ENCODE data around the gene ERI2.

ERI2 gene

GRCh38 chr16:20853981-20854620, 47.8 kb upstream of the ERI2 start:
- CTCF ChIA-PET, result interaction anchor here (0.7 to 2.8 kb wide), 3 partner anchors 11 to 147 kb away, joined by 3 to 7 read pairs (median 3); no protein-coding TSS in a partner anchor
- no peaks in the 10 kb centered on the region for H3K9me3 ChIP-seq (ENCODE audit: control insufficient read depth, insufficient read depth, low read depth, low read length)
- H3K36me3 ChIP-seq (ENCODE audit: control insufficient read depth in 2 of 2, insufficient read depth in 1 of 2, low read length in 2 of 2), result peaks cover 0 to 50% of the 10 kb centered on the region in 2 experiments; a peak in 1 of 3 replicates
- H3K4me1 ChIP-seq (ENCODE audit: control insufficient read depth, insufficient read depth, low read length), result no peaks in the 10 kb centered on the region
- POLR2A ChIA-PET, result interaction anchor here (0.8 kb wide), 1 partner anchor 46 kb away, joined by 3 read pairs; the partner anchor contains the start of genes DCUN1D3 and LYRM1
- no peak overlapping the region for H3K27ac ChIP-seq (ENCODE audit: extremely low read depth, low read depth, low read length)
- TF ChIP-seq ZBTB26 (tag by site-specific recombination; optimal IDR thresholded peaks at IDR 0.05), result no peak
- H3K4me3 ChIP-seq (ENCODE audit: low read depth, low read length), result no peak overlapping the region

GRCh38 chr16:20853143-20853542, 46.9 kb upstream of the ERI2 start:
- Histone ChIP-seq H3K9me3 (ENCODE audit: control insufficient read depth, insufficient read depth, low read depth, low read length) (no peaks in the 10 kb centered on the region), H3K36me3 (ENCODE audit: control insufficient read depth in 2 of 2, insufficient read depth in 1 of 2, low read length in 2 of 2) (peaks cover 0 to 60% of the 10 kb centered on the region in 2 experiments; a peak in 1 of 3 replicates), H3K4me1 (ENCODE audit: control insufficient read depth, insufficient read depth, low read length) (no peaks in the 10 kb centered on the region), H3K4me3 (ENCODE audit: low read depth, low read length) (no peak overlapping the region), H3K27ac (ENCODE audit: extremely low read depth, low read depth, low read length) (no peak overlapping the region)
- ChIA-PET CTCF (interaction anchor here (0.7 to 1.3 kb wide), 3 partner anchors 9 to 148 kb away, joined by 3 read pairs; no protein-coding TSS in a partner anchor), POLR2A (no interaction called here)
- no peak for TF ChIP-seq ZNF449 (tag by site-specific recombination; IDR thresholded peaks at IDR 0.05)
- no peak for TF ChIP-seq MZF1 (tag by site-specific recombination; IDR thresholded peaks at IDR 0.05; ENCODE audit: borderline replicate concordance)
- TF ChIP-seq ZNF280C (tag by site-specific recombination; IDR thresholded peaks at IDR 0.05), result no peak
- TF ChIP-seq ZNF416 (tag by site-specific recombination; IDR thresholded peaks at IDR 0.05), result no peak
- no peak for TF ChIP-seq ZNF701 (tag by site-specific recombination; IDR thresholded peaks at IDR 0.05)
- TF ChIP-seq HOXC10 (CRISPR knock-in tag; IDR thresholded peaks at IDR 0.05), result no peak
- no peak for TF ChIP-seq GLI4 (tag by site-specific recombination; IDR thresholded peaks at IDR 0.05)
- TF ChIP-seq ATF2 (tag by site-specific recombination; IDR thresholded peaks at IDR 0.05; ENCODE audit: low read depth), result no peak
- no peak for TF ChIP-seq ZNF132 (tag by site-specific recombination; IDR thresholded peaks at IDR 0.05; ENCODE audit: borderline replicate concordance)
- no peak for TF ChIP-seq SP7 (tag by site-specific recombination; IDR thresholded peaks at IDR 0.05)
- TF ChIP-seq ZNF501 (tag by site-specific recombination; IDR thresholded peaks at IDR 0.05), result no peak
- no peak for TF ChIP-seq ZNF704 (tag by site-specific recombination; IDR thresholded peaks at IDR 0.05)
- TF ChIP-seq SALL2 (tag by site-specific recombination; IDR thresholded peaks at IDR 0.05; ENCODE audit: borderline replicate concordance), result no peak
- TF ChIP-seq ZNF670 (tag by site-specific recombination; IDR thresholded peaks at IDR 0.05; ENCODE audit: low read depth), result no peak
- TF ChIP-seq ZSCAN5A (tag by site-specific recombination; IDR thresholded peaks at IDR 0.05), result no peak
- no peak for TF ChIP-seq ZNF510 (tag by site-specific recombination; IDR thresholded peaks at IDR 0.05; ENCODE audit: insufficient replicate concordance)
- no peak for TF ChIP-seq GFI1B (tag by site-specific recombination; IDR thresholded peaks at IDR 0.05)
- no peak for TF ChIP-seq ZNF433 (tag by site-specific recombination; IDR thresholded peaks at IDR 0.05; ENCODE audit: low read depth)

Data from HEK293 (cell line).